A172 (cell line): ENCODE measurements around the gene MATN3. TPM values are rescaled to one million over a fixed set of nuclear protein-coding genes. Genes with fewer than 3 reads are reported as not detected.

Experiments used
- total RNA-seq: library from RNA; depleted of rRNA; stranded (reverse); fragments of >200 nt; shearing (Covaris generic); gene quantifications from 2 replicates; pipeline ENCODE4 v1.2.3, GENCODE V29; 2014; rRNA removed

Gene MATN3
- total RNA-seq, 1 experiment from 2014 or later: 13.4 TPM

Other genes starting within 250 kb of the MATN3 start
- 4.2 and 10.6 TPM in 2 replicates for gene TTC32, start 110.7 kb downstream of the MATN3 start, total RNA-seq
- 14.7 and 16.7 TPM in 2 replicates for gene WDR35, start 22.6 kb downstream of the MATN3 start, total RNA-seq
- 488 and 537 TPM in 2 replicates for gene LAPTM4A, start 39.0 kb upstream of the MATN3 start, total RNA-seq
- gene SDC1, start 212.5 kb upstream of the MATN3 start, total RNA-seq: 241 and 257 TPM in 2 replicates